Epithelial cell of esophagus (primary cell): ENCODE measurements around the gene AKAP6.
A peak's percentile ranks its signal among the peaks of the same experiment; 100 is the strongest.

Experiments
- DNase-seq: peaks from one replicate; pipeline ENCODE4 v3.0.0; 2010; ENCODE audit warnings: low read depth
- H3K4me3 ChIP-seq: 2 replicates; pipeline ENCODE4 v1.5.1; 2011; ENCODE audit warnings: mild to moderate bottlenecking, low read length, control low read depth
- CTCF ChIP-seq: IDR thresholded peaks from 2 replicates; pipeline ENCODE4 v1.5.1; 2011; ENCODE audit warnings: low read depth, mild to moderate bottlenecking, low read length, control low read depth, inconsistent platforms; ENCODE audit not compliant: insufficient read depth; ENCODE audit errors: missing control alignments

AKAP6 gene

DNA sequence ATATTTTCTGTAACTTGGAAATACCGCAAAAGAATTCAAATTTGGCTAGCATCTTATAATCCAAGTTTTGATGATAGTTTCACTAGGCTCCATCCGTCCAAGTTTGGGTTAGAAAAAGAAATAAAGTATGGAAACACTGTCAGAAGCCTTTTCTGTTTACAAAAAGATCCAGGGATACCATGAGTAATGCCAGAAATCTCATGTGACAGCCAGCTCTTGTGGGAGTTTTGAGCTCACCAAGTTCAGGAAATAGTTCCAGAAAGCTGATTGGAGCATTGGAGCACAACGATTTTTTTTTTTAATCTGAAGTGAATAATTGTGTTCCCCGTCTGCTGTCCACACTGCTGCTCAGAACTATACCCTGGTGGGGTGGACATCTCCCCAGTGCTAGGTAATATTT, 379.9 kb downstream of the AKAP6 start:
- H3K4me3 ChIP-seq = no peak overlapping the region
- peak; percentile 50 for DNase-seq
- TF ChIP-seq CTCF = no peak

DNA sequence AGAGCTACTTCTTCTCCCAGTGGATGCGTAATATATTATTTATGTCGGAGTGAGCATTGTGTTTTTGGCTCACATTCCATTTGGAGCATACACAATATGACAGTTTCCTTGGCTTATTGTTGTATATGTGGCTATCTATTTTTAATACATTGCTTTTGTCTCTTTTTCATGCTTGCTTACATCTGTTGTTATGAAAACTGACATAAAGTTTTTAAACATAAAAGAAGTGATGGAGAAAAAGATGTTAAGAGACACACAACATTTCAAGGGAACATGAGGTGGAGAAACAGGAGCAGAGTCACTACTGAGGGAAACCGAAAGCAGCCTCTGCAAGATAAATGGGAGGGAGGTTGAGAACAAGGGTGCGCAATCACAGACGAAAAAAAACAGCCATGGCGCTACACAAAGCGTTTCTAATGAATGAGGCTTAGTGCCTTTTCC, 381.2 kb downstream of the AKAP6 start:
- DNase-seq = no peak
- no peak overlapping the region for H3K4me3 ChIP-seq
- no peak for TF ChIP-seq CTCF

GRCh38 chr14:32710731-32711680, 381.9 kb downstream of the AKAP6 start:
- no peak overlapping the region for H3K4me3 ChIP-seq
- peak; percentile 58 for TF ChIP-seq CTCF
- DNase-seq = peak; percentile 57

GRCh38 chr14:32713856-32714255, 384.8 kb downstream of the AKAP6 start:
- H3K4me3 ChIP-seq = no peak overlapping the region
- no peak for DNase-seq
- no peak for TF ChIP-seq CTCF

DNA sequence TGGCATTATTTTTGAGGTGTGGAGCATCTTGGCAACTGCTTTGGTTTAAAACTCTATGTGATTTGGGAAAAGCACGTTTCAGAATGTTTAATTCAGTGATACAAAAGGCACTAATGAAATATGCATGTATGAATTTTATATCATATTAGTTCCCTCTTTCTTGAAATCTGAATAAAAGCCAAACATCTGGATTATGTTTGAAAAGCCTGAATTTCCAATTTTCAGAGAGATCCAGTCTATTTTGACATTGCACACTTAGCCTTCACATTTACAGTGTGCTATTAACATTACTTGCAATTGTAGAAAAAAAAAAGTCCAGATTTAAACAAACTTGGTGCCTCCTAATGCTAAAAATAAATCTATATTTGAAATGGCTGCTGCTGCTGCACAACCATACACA, 390.5 kb downstream of the AKAP6 start:
- TF ChIP-seq CTCF = no peak
- DNase-seq = no peak
- no peak overlapping the region for H3K4me3 ChIP-seq

DNA sequence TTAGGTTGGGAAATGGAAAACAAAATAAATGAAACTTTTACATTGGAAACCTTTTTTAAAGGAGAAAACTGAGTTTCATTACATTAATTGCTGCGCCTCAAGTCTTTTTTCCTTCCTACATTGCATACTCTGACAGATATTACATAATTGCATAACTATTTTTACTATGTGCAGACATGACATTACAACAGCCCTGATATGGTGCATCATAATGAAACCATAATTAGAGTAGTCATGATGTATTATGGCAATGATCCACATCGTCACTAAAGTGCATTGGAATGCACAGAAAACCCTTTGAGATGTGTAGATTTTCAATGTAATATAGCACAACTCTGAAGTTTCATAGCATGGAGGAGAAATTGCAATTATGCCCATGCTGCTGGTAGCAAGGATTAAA, 391.8 kb downstream of the AKAP6 start:
- TF ChIP-seq CTCF = no peak
- no peak overlapping the region for H3K4me3 ChIP-seq
- DNase-seq = peak; percentile 28

DNA sequence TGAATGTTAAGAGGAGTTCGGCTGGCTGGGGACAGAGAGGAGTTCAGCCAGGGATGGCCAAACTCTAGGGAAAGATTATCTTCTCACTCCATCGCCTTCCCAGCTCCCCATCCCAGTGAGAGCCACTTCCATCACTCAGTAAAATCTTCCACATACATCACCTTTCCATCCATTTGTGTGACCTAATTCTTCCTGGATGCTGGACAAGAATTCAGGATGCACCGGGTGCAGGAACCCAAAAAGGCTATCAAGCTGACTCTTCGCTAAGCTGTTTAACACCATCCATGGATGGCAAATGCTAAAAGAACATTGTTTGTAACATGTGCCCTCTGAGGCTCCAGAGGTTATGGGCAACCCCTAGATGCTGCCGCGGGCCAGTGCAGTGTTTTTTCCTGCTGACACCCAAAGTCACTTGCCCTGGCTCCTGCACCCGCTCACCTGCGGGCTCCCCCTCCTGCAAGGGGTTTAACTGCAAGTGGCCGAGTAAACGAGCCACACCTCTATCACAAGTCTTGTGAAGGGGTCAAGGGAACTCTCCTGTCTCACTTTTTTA, 393.6 kb downstream of the AKAP6 start:
- no peak overlapping the region for H3K4me3 ChIP-seq
- no peak for TF ChIP-seq CTCF
- DNase-seq = no peak
